K562 (cell line): ENCODE data around the gene CREG2.

Source experiments
- FOXA3 ChIP-seq, 2 experiments: fragments of 450-650 bp in 1 of 2; sonication (generic) in 1 of 2; formaldehyde crosslinking; IDR thresholded peaks in 1 of 2; conservative IDR thresholded peaks in 1 of 2; 2 replicates each; pipeline versions ENCODE4 v1.4.0 to v1.8.0; 2020 to 2022; ENCODE audit warnings: mild to moderate bottlenecking in 2 of 2, missing genetic modification reagents in 1 of 2
- NFYB ChIP-seq: IDR thresholded peaks from 2 replicates; pipeline ENCODE4 v1.6.1; 2011; ENCODE audit warnings: mild to moderate bottlenecking, moderate library complexity; ENCODE audit not compliant: insufficient read length; ENCODE audit errors: extremely low read depth
- POLR2A ChIP-seq: fragments of 450-650 bp; conservative IDR thresholded peaks from 2 replicates; pipeline ENCODE4 v1.6.1; 2016
- SAP30 ChIP-seq: fragments of 200-600 bp; sonication (generic); IDR thresholded peaks from 2 replicates; pipeline ENCODE4 v1.6.1; 2012; ENCODE audit warnings: borderline replicate concordance, low read depth, mild to moderate bottlenecking, moderate library complexity, low read length, control low read depth, inconsistent platforms; ENCODE audit not compliant: insufficient read depth, poor library complexity, severe bottlenecking
- SMC3 ChIP-seq: conservative IDR thresholded peaks from 2 replicates; pipeline ENCODE4 v1.6.1; 2011; ENCODE audit warnings: low read depth, low read length, improper control_type of control experiment; ENCODE audit not compliant: insufficient read depth
- ZBTB1 ChIP-seq: sonication (generic); formaldehyde crosslinking; IDR thresholded peaks from 2 replicates; pipeline ENCODE4 v1.8.1; 2023; ENCODE audit warnings: missing genetic modification reagents, low read depth, mild to moderate bottlenecking, borderline replicate concordance
- TF ChIP-seq, protein P1 (sequence below), 2 experiments: fragments of 450-650 bp; formaldehyde crosslinking in 1 of 2; IDR thresholded peaks; 2 replicates each; pipeline versions ENCODE4 v1.4.0 to v1.6.1; 2014 to 2020; ENCODE audit warnings: mild to moderate bottlenecking in 2 of 2, borderline replicate concordance in 1 of 2, low read depth in 1 of 2

DNA sequence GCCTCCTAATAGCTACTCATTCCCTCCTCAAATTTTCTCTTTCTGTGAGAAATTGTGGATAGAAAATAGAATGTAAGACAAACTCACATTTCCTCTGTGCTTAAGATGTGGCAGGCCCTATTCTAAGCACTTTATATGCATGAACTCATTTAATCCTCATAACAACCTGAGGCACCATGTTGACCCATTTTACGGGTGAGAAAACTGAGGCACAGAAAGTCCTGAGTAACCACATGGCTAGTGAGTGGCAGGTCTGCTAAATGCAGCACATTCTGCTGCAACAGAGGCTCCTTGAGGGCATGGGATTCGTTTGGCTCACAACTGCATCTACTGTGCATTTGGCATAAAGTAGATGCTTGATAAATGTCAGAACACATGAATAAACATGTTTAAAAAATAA lies 56.1 kb downstream of the CREG2 start:
- TF ChIP-seq ZBTB1 (CRISPR knock-in tag) (no peak), NFYB (no peak), POLR2A (no peak), FOXA3 (CRISPR knock-in tag; conservative IDR thresholded peaks at IDR 0.05 in 1 of 2, IDR thresholded peaks at IDR 0.05 in 1 of 2) (no peak), SAP30 (no peak), SMC3 (no peak)
- TF ChIP-seq, protein P1, sequence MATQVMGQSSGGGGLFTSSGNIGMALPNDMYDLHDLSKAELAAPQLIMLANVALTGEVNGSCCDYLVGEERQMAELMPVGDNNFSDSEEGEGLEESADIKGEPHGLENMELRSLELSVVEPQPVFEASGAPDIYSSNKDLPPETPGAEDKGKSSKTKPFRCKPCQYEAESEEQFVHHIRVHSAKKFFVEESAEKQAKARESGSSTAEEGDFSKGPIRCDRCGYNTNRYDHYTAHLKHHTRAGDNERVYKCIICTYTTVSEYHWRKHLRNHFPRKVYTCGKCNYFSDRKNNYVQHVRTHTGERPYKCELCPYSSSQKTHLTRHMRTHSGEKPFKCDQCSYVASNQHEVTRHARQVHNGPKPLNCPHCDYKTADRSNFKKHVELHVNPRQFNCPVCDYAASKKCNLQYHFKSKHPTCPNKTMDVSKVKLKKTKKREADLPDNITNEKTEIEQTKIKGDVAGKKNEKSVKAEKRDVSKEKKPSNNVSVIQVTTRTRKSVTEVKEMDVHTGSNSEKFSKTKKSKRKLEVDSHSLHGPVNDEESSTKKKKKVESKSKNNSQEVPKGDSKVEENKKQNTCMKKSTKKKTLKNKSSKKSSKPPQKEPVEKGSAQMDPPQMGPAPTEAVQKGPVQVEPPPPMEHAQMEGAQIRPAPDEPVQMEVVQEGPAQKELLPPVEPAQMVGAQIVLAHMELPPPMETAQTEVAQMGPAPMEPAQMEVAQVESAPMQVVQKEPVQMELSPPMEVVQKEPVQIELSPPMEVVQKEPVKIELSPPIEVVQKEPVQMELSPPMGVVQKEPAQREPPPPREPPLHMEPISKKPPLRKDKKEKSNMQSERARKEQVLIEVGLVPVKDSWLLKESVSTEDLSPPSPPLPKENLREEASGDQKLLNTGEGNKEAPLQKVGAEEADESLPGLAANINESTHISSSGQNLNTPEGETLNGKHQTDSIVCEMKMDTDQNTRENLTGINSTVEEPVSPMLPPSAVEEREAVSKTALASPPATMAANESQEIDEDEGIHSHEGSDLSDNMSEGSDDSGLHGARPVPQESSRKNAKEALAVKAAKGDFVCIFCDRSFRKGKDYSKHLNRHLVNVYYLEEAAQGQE (IDR thresholded peaks at IDR 0.05; ENCODE audit: borderline replicate concordance) = no peak
- TF ChIP-seq, protein P1 (CRISPR knock-in tag; IDR thresholded peaks at IDR 0.05; ENCODE audit: low read depth) = no peak
